HG03457 (cell line): ENCODE data around the gene AP1S3.

Experiments
- ATAC-seq: cut with Tn5 transposase; IDR thresholded peaks from one replicate; pipeline ENCODE4 v1.9.1; 2021; ENCODE audit warnings: moderate number of reproducible peaks; ENCODE audit not compliant: unreplicated experiment

AP1S3 gene

DNA sequence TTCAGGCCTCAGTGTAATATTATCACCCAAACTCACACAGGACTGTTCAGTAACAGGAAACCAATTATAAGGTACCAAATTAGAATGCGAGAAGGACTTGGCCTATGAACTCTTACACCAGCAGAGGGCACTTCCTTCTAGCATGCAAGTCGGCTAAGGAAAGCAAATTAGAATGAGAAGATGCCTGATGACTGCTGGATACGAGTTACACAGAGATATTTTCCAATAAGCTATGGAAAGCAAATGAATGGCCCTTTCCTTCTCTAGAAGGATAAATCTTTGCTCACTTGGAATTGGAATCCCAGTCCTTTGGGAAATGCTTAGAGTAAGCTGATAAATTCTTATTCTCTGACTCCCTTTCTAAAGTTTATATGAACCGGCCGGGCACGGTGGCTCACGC, 109.8 kb downstream of the AP1S3 start:
- ATAC-seq = no peak

DNA sequence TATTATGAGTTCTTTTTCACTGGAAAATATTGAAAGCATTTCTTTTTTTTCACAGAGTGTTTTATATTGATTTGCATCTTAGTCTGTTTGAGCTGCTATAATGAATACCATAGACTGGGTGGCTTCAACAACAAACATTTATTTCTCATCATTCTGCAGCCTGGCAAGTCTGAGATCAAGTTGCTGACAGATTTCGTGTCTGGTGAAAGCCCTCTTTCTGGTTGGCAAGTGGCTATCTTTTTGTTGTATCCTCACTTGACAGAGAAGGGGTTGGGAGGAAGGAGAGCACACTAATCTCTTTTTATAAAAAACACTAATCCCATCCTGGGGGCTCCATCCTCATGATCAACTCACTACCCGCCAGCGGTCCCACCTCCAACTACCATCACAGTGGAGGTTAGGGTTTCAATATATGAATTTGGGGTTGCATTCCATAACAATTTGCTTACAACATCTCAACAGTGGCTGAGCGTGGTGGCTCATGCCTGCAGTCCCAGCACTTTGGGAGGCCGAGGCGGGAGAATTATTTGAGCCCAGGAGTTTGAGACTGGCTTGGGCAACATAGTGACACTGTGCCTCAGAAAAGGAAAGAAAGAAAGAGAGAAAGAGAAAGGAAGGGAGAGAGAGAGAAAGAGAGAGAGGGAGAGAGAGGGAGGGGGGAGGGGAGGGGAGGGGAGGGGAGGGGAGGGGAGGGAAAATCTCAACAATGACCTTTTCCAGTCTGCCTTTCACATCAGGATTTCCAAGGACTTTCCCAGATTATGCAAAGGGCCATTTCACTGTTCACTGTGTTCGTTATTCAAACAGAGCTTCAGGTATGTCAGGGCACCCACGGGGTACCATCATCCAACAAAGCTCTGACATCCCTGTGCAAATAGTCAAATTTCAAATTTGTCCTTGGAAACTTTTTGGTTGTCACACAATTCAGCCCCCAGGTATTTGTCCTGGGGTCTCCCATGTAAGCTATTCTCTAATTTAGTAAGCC, 111.1 kb downstream of the AP1S3 start:
- no peak for ATAC-seq

- ATAC-seq = no peak
Measured at GRCh38 chr2:223725494-223725893, 111.9 kb downstream of the AP1S3 start.

GRCh38 chr2:223724861-223725260, 112.5 kb downstream of the AP1S3 start:
- ATAC-seq = no peak

DNA sequence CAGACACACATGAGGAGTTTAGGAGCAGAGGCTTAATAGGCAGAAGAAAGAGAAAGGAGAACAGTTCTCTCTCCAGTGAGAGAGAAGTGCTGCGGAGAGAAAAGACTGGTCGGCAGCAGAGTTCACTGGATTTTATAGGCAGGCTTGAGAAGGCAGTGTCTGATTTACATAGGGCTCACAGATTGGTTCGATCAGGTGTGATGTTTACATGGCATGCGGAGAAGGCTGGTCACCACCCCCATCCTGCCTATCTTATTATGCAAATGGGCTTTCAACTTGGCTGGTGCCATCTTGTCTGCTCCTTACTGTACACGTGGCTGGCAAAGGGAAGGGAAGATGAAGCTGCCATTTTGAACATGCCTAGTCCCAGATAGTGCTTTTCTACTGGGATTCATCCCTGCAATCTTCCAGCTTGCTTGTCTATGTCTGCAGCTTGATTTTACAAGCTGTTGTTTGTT, 113.4 kb downstream of the AP1S3 start:
- ATAC-seq = no peak

GRCh38 chr2:223722226-223722625, 115.2 kb downstream of the AP1S3 start:
- no peak for ATAC-seq

GRCh38 chr2:223721746-223722145, 115.6 kb downstream of the AP1S3 start:
- no peak for ATAC-seq

DNA sequence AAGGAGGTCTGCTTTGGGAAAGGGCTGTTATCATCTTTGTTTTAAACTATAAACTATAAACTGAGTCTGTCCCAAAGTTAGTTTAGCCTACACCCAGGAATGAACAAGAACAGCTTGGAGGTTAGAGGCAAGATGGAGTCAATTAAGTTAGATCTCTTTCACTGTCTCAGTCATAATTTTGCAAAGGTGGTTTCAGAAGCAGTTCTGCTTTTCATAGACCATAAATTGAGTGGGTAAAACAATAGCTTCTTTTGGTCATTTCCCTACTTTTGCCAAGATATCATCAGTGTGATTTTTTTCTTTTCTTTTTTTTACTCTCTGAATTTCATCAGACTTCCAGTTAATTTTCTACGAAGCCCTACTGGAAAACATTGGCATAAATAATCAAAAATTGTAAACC, 117.0 kb downstream of the AP1S3 start:
- no peak for ATAC-seq

- no peak for ATAC-seq
Measured at GRCh38 chr2:223712642-223713041, 124.7 kb downstream of the AP1S3 start.

DNA sequence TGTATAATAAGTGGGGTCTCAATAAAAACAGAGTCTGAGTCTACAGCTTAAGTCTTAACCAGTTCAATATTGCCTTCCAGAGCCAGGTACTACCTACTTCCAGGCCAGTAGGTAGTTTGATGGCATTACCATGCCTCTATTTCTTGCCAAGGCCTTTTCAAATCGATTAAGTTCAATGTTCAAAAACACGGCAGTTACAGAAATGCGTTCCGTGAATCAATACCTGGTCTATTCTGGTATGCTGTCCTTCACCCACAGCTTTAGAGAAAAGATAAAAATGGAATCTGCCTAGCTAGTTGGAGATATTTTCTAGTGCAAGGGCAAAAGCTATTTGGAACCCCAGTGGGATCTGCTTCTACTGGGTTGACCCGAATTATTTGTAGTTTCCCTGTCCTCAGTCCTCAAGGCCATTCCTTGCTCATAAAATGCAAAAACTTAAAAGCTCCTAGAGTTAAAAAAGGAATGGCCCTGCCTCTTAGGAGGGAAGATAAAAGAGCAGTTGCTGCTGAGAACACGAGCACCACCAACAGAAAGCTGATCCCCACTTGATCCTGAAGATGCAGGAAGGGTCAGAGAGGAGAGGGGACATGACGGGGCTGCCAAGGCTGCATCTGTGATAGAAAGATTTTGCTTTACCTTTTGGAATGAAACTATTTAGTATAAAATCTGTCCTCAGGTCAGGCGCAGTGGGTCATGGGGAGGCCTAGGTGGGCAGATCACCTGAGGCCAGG, 125.6 kb downstream of the AP1S3 start:
- no peak for ATAC-seq
